Adrenal gland (tissue), 12 donors: Measurements from ENCODE around the gene VIPR2. TPM values are rescaled to one million over a fixed set of nuclear protein-coding genes. Genes with fewer than 3 reads are reported as not detected.
"Not testable (repeated sequence)": the region's sequence is repeated elsewhere in the genome, so short reads cannot be mapped to it uniquely, and the experiment has no call there.

Experiments used
- DNase-seq, 7 donors: peaks; one replicate each; pipeline ENCODE4 v3.0.0-alpha.2; 2019 to 2020
- H3K27ac ChIP-seq, 5 donors: fragments of 200-600 bp; sonication (generic) in 4 of 5; 1 replicate in 3 of 5; 2 replicates in 2 of 5; pipeline versions ENCODE4 v1.5.1 to v1.8.0; 2016 to 2020; ENCODE audit warnings: mild to moderate bottlenecking in 1 of 5
- H3K27me3 ChIP-seq: fragments of 200-600 bp; 2 replicates; pipeline ENCODE4 v1.8.0; 2021
- H3K36me3 ChIP-seq, 2 donors: fragments of 200-600 bp; replicated peaks in 1 of 2; 1 replicate in 1 of 2; 2 replicates in 1 of 2; pipeline versions ENCODE4 v1.5.1 to v1.8.0; 2018 to 2022
- H3K4me1 ChIP-seq, 2 donors: fragments of 200-600 bp; replicated peaks in 1 of 2; 1 replicate in 1 of 2; 2 replicates in 1 of 2; pipeline versions ENCODE4 v1.5.1 to v1.8.0; 2018 to 2021
- H3K4me3 ChIP-seq, 4 donors: fragments of 200-600 bp; sonication (generic) in 3 of 4; one replicate each; pipeline ENCODE4 v1.5.1; 2016 to 2018
- H3K9me3 ChIP-seq, 3 donors: fragments of 200-600 bp; sonication (generic) in 1 of 3; replicated peaks in 1 of 3; 1 replicate in 2 of 3; 2 replicates in 1 of 3; pipeline versions ENCODE4 v1.5.1 to v1.8.0; 2016 to 2021
- CTCF ChIP-seq, 6 experiments: fragments of 450-650 bp in 4 of 6; fragments of 200-600 bp in 2 of 6; sonication (generic) in 1 of 6; IDR thresholded peaks; 1 replicate in 5 of 6; 2 replicates in 1 of 6; pipeline versions ENCODE4 v1.5.1 to v1.8.0; 2016 to 2021; ENCODE audit warnings: antibody characterized with exemption in 6 of 6, mild to moderate bottlenecking in 2 of 6, moderate library complexity in 1 of 6
- POLR2A ChIP-seq, 2 donors: fragments of 450-650 bp; IDR thresholded peaks; one replicate each; pipeline ENCODE4 v1.6.1; 2017; ENCODE audit warnings: antibody characterized with exemption in 2 of 2, mild to moderate bottlenecking in 2 of 2, moderate library complexity in 1 of 2
- WGBS, 4 donors: extraction: QIAGEN DNeasy Blood & Tissue Kit in 2 of 4; methylation state at CpG; one replicate each; pipeline versions ENCODE4 v1.1.5 to v1.1.7; 2013 to 2017; 5-methylcytosine and 5-hydroxymethylcytosine counted together
- intact Hi-C, 2 donors: fragments of 100-400 bp; cut with DNase I; formaldehyde crosslinking; loops; one replicate each; pipeline versions ENCODE4 v1.14.1 to v1.15.0; 2022 to 2023
- polyA plus RNA-seq, 3 donors: library from polyadenylated mRNA; stranded (reverse); fragments of 200-250 nt in 2 of 3; fragments of 350-450 nt in 1 of 3; fragmentation: Illumina TruSeq in 1 of 3; extraction: RNeasy Lipid Tissue Mini Kit (QIAGEN cat#74804) in 1 of 3; gene quantifications; one replicate each; pipeline ENCODE4 v1.2.3, GENCODE V29; 2013 to 2014
- total RNA-seq, 9 donors: library from RNA; depleted of rRNA in 4 of 9; stranded (reverse); fragments of >200 nt in 4 of 9; fragments of 120-200 nt in 1 of 9; fragmentation: NEBNext Ultra II Directional in 1 of 9; extraction: Animal tissue kit (Norgen Biotek cat#: 25700) in 1 of 9; gene quantifications; one replicate each; pipeline versions ENCODE4 v1.1.0 to v1.2.4, GENCODE V29; 2013 to 2023
- donor health status: healthy with polysubstance abuse.
- donor health status: Bipolar disorder and iron deficiency.
- donor health status: DM: yes; HTN: yes; CAD: no.
- donor health status: DM: no; HTN: no; CAD: no.
- donor health status: DM: no; HTN: no; CAD: no.
- donor health status: DM: yes; HTN: yes; CAD: no.

Gene VIPR2
- total and polyA plus RNA-seq, 12 donors: 0.06 to 3.8 (median 0.80) TPM

GRCh38 chr7:158988996-158989395 lies 155.7 kb downstream of the VIPR2 start:
- Histone ChIP-seq H3K36me3 (no peaks in the 10 kb centered on the region), H3K27me3 (peaks cover 16% of the 10 kb centered on the region), H3K4me1 (no peaks in the 10 kb centered on the region), H3K9me3 (no peaks in the 10 kb centered on the region), H3K27ac (no peak overlapping the region), H3K4me3 (no peak overlapping the region)
- 58 to 60% (median 59%) methylated on average over 2 of the region's 2 CpGs for WGBS, 4 donors
- no peak for DNase-seq
- no peak for TF ChIP-seq POLR2A (IDR thresholded peaks at IDR 0.05)
- intact Hi-C loops: no loop called here

GRCh38 chr7:158988302-158988862 lies 156.3 kb downstream of the VIPR2 start:
- TF ChIP-seq CTCF (IDR thresholded peaks at IDR 0.05) (no peak), POLR2A (IDR thresholded peaks at IDR 0.05) (no peak)
- Histone ChIP-seq H3K4me3 (no peak overlapping the region), H3K27me3 (peaks cover 11% of the 10 kb centered on the region), H3K36me3 (no peaks in the 10 kb centered on the region), H3K9me3 (no peaks in the 10 kb centered on the region), H3K4me1 (no peaks in the 10 kb centered on the region), H3K27ac (no peak overlapping the region)
- intact Hi-C loops: no loop called here
- 57 to 67% (median 62%) methylated on average over 2 of the region's 2 CpGs for WGBS, 4 donors
- DNase-seq: no peak

- 41 to 69% (median 64%) methylated on average over 1 of the region's 1 CpG for WGBS, 4 donors
- no peak for TF ChIP-seq POLR2A (IDR thresholded peaks at IDR 0.05)
- TF ChIP-seq CTCF (IDR thresholded peaks at IDR 0.05): no peak
- H3K36me3 ChIP-seq: no peaks in the 10 kb centered on the region
These were observed 157.0 kb downstream of the VIPR2 start for GRCh38 chr7:158987691-158988090.

GRCh38 chr7:158985583-158985982 lies 159.1 kb downstream of the VIPR2 start:
- Histone ChIP-seq H3K36me3 (no peaks in the 10 kb centered on the region), H3K27ac (no peak overlapping the region), H3K27me3 (peaks cover 4% of the 10 kb centered on the region), H3K4me1 (no peaks in the 10 kb centered on the region), H3K4me3 (no peak overlapping the region), H3K9me3 (peaks cover 0 to 9% (median 0%) of the 10 kb centered on the region in 3 donors)
- no peak for TF ChIP-seq POLR2A (IDR thresholded peaks at IDR 0.05)
- no peak for TF ChIP-seq CTCF (IDR thresholded peaks at IDR 0.05)
- DNase-seq: no peak
- intact Hi-C loops: no loop called here
- 73 to 89% (median 81%) methylated on average over 4 of the region's 4 CpGs for WGBS, 4 donors

More at GRCh38 chr7:158987691-158988090, 157.0 kb downstream of the VIPR2 start:
- Histone ChIP-seq H3K27me3 (peaks cover 11% of the 10 kb centered on the region), H3K4me1 (no peaks in the 10 kb centered on the region), H3K27ac (no peak overlapping the region), H3K4me3 (no peak overlapping the region), H3K9me3 (peaks cover 0 to under 1% (median 0%) of the 10 kb centered on the region in 3 donors)
- DNase-seq: no peak
- intact Hi-C loops: no loop called here

GRCh38 chr7:158984007-158984406 lies 160.7 kb downstream of the VIPR2 start:
- 65 to 77% (median 71%) methylated on average over 2 of the region's 2 CpGs for WGBS, 4 donors
- intact Hi-C loops, H3K27me3 ChIP-seq, H3K9me3 ChIP-seq, H3K27ac ChIP-seq, H3K4me3 ChIP-seq, DNase-seq, H3K36me3 ChIP-seq: not testable (repeated sequence)
- peaks cover 0 to 13% of the 10 kb centered on the region in 2 donors for H3K4me1 ChIP-seq

GRCh38 chr7:158982080-158982479 lies 162.6 kb downstream of the VIPR2 start:
- DNase-seq, H3K9me3 ChIP-seq, intact Hi-C loops, H3K27ac ChIP-seq, H3K27me3 ChIP-seq, H3K36me3 ChIP-seq, H3K4me3 ChIP-seq: not testable (repeated sequence)
- 75 to 86% (median 79%) methylated on average over 5 to 9 of the region's 15 CpGs for WGBS, 4 donors
- H3K4me1 ChIP-seq: peaks cover 0 to 14% of the 10 kb centered on the region in 2 donors
